Adrenal gland (tissue), 12 donors: ENCODE data around the gene CAMK1. TPM values are rescaled to one million over a fixed set of nuclear protein-coding genes. Genes with fewer than 3 reads are reported as not detected.
A peak's percentile ranks its signal among the peaks of the same experiment; 100 is the strongest.

Experiments
- DNase-seq, 7 donors: peaks; one replicate each; pipeline ENCODE4 v3.0.0-alpha.2; 2019 to 2020
- H3K27ac ChIP-seq, 5 donors: fragments of 200-600 bp; sonication (generic) in 4 of 5; 1 replicate in 3 of 5; 2 replicates in 2 of 5; pipeline versions ENCODE4 v1.5.1 to v1.8.0; 2016 to 2020; ENCODE audit warnings: mild to moderate bottlenecking in 1 of 5
- H3K27me3 ChIP-seq: fragments of 200-600 bp; 2 replicates; pipeline ENCODE4 v1.8.0; 2021
- H3K36me3 ChIP-seq, 2 donors: fragments of 200-600 bp; replicated peaks in 1 of 2; 1 replicate in 1 of 2; 2 replicates in 1 of 2; pipeline versions ENCODE4 v1.5.1 to v1.8.0; 2018 to 2022
- H3K4me1 ChIP-seq, 2 donors: fragments of 200-600 bp; replicated peaks in 1 of 2; 1 replicate in 1 of 2; 2 replicates in 1 of 2; pipeline versions ENCODE4 v1.5.1 to v1.8.0; 2018 to 2021
- H3K4me3 ChIP-seq, 4 donors: fragments of 200-600 bp; sonication (generic) in 3 of 4; one replicate each; pipeline ENCODE4 v1.5.1; 2016 to 2018
- H3K9me3 ChIP-seq, 3 donors: fragments of 200-600 bp; sonication (generic) in 1 of 3; replicated peaks in 1 of 3; 1 replicate in 2 of 3; 2 replicates in 1 of 3; pipeline versions ENCODE4 v1.5.1 to v1.8.0; 2016 to 2021
- POLR2A ChIP-seq, 2 donors: fragments of 450-650 bp; IDR thresholded peaks; one replicate each; pipeline ENCODE4 v1.6.1; 2017; ENCODE audit warnings: antibody characterized with exemption in 2 of 2, mild to moderate bottlenecking in 2 of 2, moderate library complexity in 1 of 2
- WGBS, 4 donors: extraction: QIAGEN DNeasy Blood & Tissue Kit in 2 of 4; methylation state at CpG; one replicate each; pipeline versions ENCODE4 v1.1.5 to v1.1.7; 2013 to 2017; 5-methylcytosine and 5-hydroxymethylcytosine counted together
- intact Hi-C, 2 donors: fragments of 100-400 bp; cut with DNase I; formaldehyde crosslinking; loops; one replicate each; pipeline versions ENCODE4 v1.14.1 to v1.15.0; 2022 to 2023
- polyA plus RNA-seq, 3 donors: library from polyadenylated mRNA; stranded (reverse); fragments of 200-250 nt in 2 of 3; fragments of 350-450 nt in 1 of 3; fragmentation: Illumina TruSeq in 1 of 3; extraction: RNeasy Lipid Tissue Mini Kit (QIAGEN cat#74804) in 1 of 3; gene quantifications; one replicate each; pipeline ENCODE4 v1.2.3, GENCODE V29; 2013 to 2014
- total RNA-seq, 9 donors: library from RNA; depleted of rRNA in 4 of 9; stranded (reverse); fragments of >200 nt in 4 of 9; fragments of 120-200 nt in 1 of 9; fragmentation: NEBNext Ultra II Directional in 1 of 9; extraction: Animal tissue kit (Norgen Biotek cat#: 25700) in 1 of 9; gene quantifications; one replicate each; pipeline versions ENCODE4 v1.1.0 to v1.2.4, GENCODE V29; 2013 to 2023
- TF ChIP-seq, protein P1 (sequence below), 6 experiments: fragments of 450-650 bp in 4 of 6; fragments of 200-600 bp in 2 of 6; sonication (generic) in 1 of 6; IDR thresholded peaks; 1 replicate in 5 of 6; 2 replicates in 1 of 6; pipeline versions ENCODE4 v1.5.1 to v1.8.0; 2016 to 2021; ENCODE audit warnings: antibody characterized with exemption in 6 of 6, mild to moderate bottlenecking in 2 of 6, moderate library complexity in 1 of 6
- donor health status: healthy with polysubstance abuse.
- donor health status: Bipolar disorder and iron deficiency.
- donor health status: DM: yes; HTN: yes; CAD: no.
- donor health status: DM: no; HTN: no; CAD: no.
- donor health status: DM: no; HTN: no; CAD: no.
- donor health status: DM: yes; HTN: yes; CAD: no.

Gene CAMK1
- total and polyA plus RNA-seq, 12 donors = 12.7 to 281 (median 176) TPM

GRCh38 chr3:9747267-9747666 is 22.5 kb downstream of the CAMK1 start:
- intact Hi-C loops = no loop called here
- TF ChIP-seq, protein P1, sequence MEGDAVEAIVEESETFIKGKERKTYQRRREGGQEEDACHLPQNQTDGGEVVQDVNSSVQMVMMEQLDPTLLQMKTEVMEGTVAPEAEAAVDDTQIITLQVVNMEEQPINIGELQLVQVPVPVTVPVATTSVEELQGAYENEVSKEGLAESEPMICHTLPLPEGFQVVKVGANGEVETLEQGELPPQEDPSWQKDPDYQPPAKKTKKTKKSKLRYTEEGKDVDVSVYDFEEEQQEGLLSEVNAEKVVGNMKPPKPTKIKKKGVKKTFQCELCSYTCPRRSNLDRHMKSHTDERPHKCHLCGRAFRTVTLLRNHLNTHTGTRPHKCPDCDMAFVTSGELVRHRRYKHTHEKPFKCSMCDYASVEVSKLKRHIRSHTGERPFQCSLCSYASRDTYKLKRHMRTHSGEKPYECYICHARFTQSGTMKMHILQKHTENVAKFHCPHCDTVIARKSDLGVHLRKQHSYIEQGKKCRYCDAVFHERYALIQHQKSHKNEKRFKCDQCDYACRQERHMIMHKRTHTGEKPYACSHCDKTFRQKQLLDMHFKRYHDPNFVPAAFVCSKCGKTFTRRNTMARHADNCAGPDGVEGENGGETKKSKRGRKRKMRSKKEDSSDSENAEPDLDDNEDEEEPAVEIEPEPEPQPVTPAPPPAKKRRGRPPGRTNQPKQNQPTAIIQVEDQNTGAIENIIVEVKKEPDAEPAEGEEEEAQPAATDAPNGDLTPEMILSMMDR (IDR thresholded peaks at IDR 0.05) = no peak
- TF ChIP-seq POLR2A (IDR thresholded peaks at IDR 0.05) = peak in 1 of 2 donors; percentile 21
- Histone ChIP-seq H3K27me3 (no peaks in the 10 kb centered on the region), H3K27ac (no peak overlapping the region), H3K4me1 (peaks cover 19 to 26% of the 10 kb centered on the region in 2 donors), H3K9me3 (no peaks in the 10 kb centered on the region), H3K36me3 (peaks cover 0 to 68% of the 10 kb centered on the region in 2 donors), H3K4me3 (no peak overlapping the region)
- 83 to 100% (median 84%) methylated on average over 2 to 8 of the region's 8 CpGs for WGBS, 4 donors
- DNase-seq = peak in 3 of 7 donors; percentile 24 to 62 (median 35)

GRCh38 chr3:9746330-9746729 is 23.4 kb downstream of the CAMK1 start:
- Histone ChIP-seq H3K4me3 (no peak overlapping the region), H3K27me3 (no peaks in the 10 kb centered on the region), H3K27ac (no peak overlapping the region), H3K4me1 (peaks cover 17 to 19% of the 10 kb centered on the region in 2 donors), H3K9me3 (no peaks in the 10 kb centered on the region), H3K36me3 (peaks cover 0 to 68% of the 10 kb centered on the region in 2 donors)
- intact Hi-C loops = no loop called here
- 70 to 81% (median 79%) methylated on average over 3 to 5 of the region's 5 CpGs for WGBS, 4 donors
- DNase-seq = no peak
- no peak for TF ChIP-seq POLR2A (IDR thresholded peaks at IDR 0.05)

DNA sequence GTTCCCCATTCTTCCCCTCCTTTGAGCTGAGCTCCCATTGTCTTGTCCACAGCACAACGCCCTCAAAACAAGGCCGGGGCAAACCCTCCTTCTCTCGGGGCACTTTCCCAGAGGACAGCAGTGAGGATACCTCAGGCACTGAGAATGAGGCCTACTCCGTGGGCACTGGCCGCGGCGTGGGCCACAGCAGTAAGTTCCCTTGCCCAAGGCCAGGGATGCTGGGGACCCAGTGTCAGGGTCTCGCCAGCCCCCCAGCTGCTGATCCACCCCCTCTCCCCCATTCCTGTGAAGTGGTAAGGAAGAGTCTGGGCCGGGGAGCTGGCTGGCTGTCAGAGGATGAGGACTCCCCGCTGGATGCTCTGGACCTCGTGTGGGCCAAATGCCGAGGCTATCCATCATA is 24.2 kb downstream of the CAMK1 start:
- Histone ChIP-seq H3K9me3 (no peaks in the 10 kb centered on the region), H3K4me1 (peaks cover 9 to 11% of the 10 kb centered on the region in 2 donors), H3K27me3 (no peaks in the 10 kb centered on the region), H3K27ac (no peak overlapping the region), H3K36me3 (peaks cover 0 to 75% of the 10 kb centered on the region in 2 donors), H3K4me3 (no peak overlapping the region)
- no peak for DNase-seq
- no peak for TF ChIP-seq POLR2A (IDR thresholded peaks at IDR 0.05)
- TF ChIP-seq, protein P1 (IDR thresholded peaks at IDR 0.05) = no peak
- WGBS, 4 donors = 89 to 94% (median 90%) methylated on average over 3 to 12 of the region's 12 CpGs
- intact Hi-C loops = no loop called here

DNA sequence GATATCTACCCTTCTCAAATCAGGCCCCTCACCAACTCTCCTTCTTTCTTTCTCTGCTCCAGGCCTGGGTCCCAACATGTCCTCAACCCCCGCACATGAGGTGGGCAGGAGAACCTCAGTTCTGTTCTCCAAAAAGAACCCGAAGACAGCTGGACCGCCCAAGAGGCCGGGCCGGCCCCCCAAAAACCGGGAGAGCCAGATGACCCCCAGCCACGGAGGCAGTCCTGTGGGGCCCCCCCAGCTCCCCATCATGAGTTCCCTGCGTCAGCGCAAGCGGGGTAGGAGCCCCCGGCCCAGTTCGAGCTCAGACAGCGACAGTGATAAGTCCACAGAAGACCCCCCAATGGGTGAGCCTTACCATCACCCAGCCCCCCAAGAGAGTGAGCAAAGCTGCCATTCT is 25.6 kb downstream of the CAMK1 start:
- no peak overlapping the region for H3K27ac ChIP-seq
- intact Hi-C loops = no loop called here
- H3K4me3 ChIP-seq = no peak overlapping the region
- 94 to 97% (median 95%) methylated on average over 10 to 13 of the region's 13 CpGs for WGBS, 4 donors
- H3K36me3 ChIP-seq = peaks cover 0 to 89% of the 10 kb centered on the region in 2 donors
- H3K27me3 ChIP-seq = no peaks in the 10 kb centered on the region
- no peaks in the 10 kb centered on the region for H3K9me3 ChIP-seq
- DNase-seq = no peak
- peaks cover 4 to 5% of the 10 kb centered on the region in 2 donors for H3K4me1 ChIP-seq
- no peak for TF ChIP-seq POLR2A (IDR thresholded peaks at IDR 0.05)
- TF ChIP-seq, protein P1 (IDR thresholded peaks at IDR 0.05) = no peak

DNA sequence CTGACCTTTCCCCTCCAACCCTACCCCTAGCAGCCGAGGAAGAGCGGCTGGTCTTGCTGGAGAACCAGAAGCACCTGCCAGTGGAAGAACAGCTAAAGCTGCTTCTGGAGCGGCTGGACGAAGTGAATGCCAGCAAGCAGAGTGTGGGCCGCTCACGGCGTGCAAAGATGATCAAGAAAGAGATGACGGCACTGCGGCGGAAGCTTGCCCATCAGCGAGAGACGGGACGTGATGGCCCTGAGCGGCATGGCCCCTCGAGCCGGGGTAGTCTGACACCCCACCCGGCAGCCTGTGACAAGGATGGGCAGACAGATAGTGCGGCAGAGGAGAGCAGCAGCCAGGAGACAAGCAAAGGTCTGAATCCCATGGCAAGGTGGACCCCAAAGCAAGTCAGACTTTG is 26.2 kb downstream of the CAMK1 start:
- DNase-seq = no peak
- TF ChIP-seq, protein P1 (IDR thresholded peaks at IDR 0.05) = no peak
- TF ChIP-seq POLR2A (IDR thresholded peaks at IDR 0.05) = no peak
- WGBS, 4 donors = 93 to 95% (median 93%) methylated on average over 17 to 18 of the region's 18 CpGs
- no peaks in the 10 kb centered on the region for H3K4me1 ChIP-seq
- intact Hi-C loops = no loop called here
- H3K4me3 ChIP-seq = no peak overlapping the region
- H3K9me3 ChIP-seq = no peaks in the 10 kb centered on the region
- H3K27ac ChIP-seq = no peak overlapping the region
- H3K27me3 ChIP-seq = no peaks in the 10 kb centered on the region
- peaks cover 0 to 95% of the 10 kb centered on the region in 2 donors for H3K36me3 ChIP-seq
